DND-41 (cell line): Measurements from ENCODE around the gene GORASP1.
A peak's percentile ranks its signal among the peaks of the same experiment; 100 is the strongest.

ENCODE experiments used
- ATAC-seq: fragments of 200-7000 bp; cut with Tn5 transposase; 3 replicates; pipeline ENCODE4 v1.9.1; 2021; ENCODE audit warnings: low read depth; ENCODE audit not compliant: insufficient read depth
- DNase-seq: peaks from one replicate; pipeline ENCODE4 v3.0.0-alpha.2; 2020
- H2AFZ ChIP-seq: 2 replicates; pipeline ENCODE4 v1.6.0; 2012; ENCODE audit warnings: low read depth, low read length
- H3K27ac ChIP-seq: 2 replicates; pipeline ENCODE4 v1.5.1; 2012; ENCODE audit warnings: low read length, inconsistent platforms
- H3K27me3 ChIP-seq: fragments of 200-600 bp; sonication (generic); 2 replicates; pipeline ENCODE4 v1.6.0; 2012; ENCODE audit warnings: low read length, mild to moderate bottlenecking, inconsistent platforms; ENCODE audit not compliant: insufficient read depth, poor library complexity
- H3K36me3 ChIP-seq: 2 replicates; pipeline ENCODE4 v1.5.1; 2012; ENCODE audit warnings: low read length, inconsistent platforms; ENCODE audit not compliant: insufficient read depth
- H3K4me1 ChIP-seq: 2 replicates; pipeline ENCODE4 v1.5.1; 2012; ENCODE audit warnings: mild to moderate bottlenecking, low read length; ENCODE audit not compliant: insufficient read depth
- H3K4me2 ChIP-seq: 2 replicates; pipeline ENCODE4 v1.6.0; 2012; ENCODE audit warnings: mild to moderate bottlenecking, moderate library complexity, low read length, inconsistent platforms; ENCODE audit not compliant: insufficient read depth
- H3K4me3 ChIP-seq, 2 experiments: fragments of 200-600 bp in 1 of 2; shearing (Covaris generic) in 1 of 2; 2 replicates each; pipeline ENCODE4 v1.5.1; 2012 to 2016; ENCODE audit warnings: inconsistent platforms in 2 of 2, low read length in 2 of 2, mild to moderate bottlenecking in 2 of 2, low read depth in 1 of 2, moderate library complexity in 1 of 2
- H3K79me2 ChIP-seq: 2 replicates; pipeline ENCODE4 v1.6.0; 2012; ENCODE audit warnings: low read length, inconsistent platforms; ENCODE audit not compliant: insufficient read depth
- H3K9ac ChIP-seq: 2 replicates; pipeline ENCODE4 v1.6.0; 2012; ENCODE audit warnings: low read depth, mild to moderate bottlenecking, inconsistent platforms, low read length, moderate library complexity
- H3K9me3 ChIP-seq: 2 replicates; pipeline ENCODE4 v1.5.1; 2012; ENCODE audit warnings: low read length, moderate library complexity, mild to moderate bottlenecking, inconsistent platforms; ENCODE audit not compliant: insufficient read depth, severe bottlenecking
- H4K20me1 ChIP-seq: 2 replicates; pipeline ENCODE4 v1.6.0; 2012; ENCODE audit warnings: low read length; ENCODE audit not compliant: insufficient read depth
- EZH2 ChIP-seq: IDR thresholded peaks from 3 replicates; pipeline ENCODE4 v1.6.1; 2012; ENCODE audit warnings: borderline replicate concordance, low read depth, mild to moderate bottlenecking, moderate library complexity, low read length, inconsistent platforms; ENCODE audit not compliant: severe bottlenecking
- TF ChIP-seq, protein P1 (sequence below): IDR thresholded peaks from 2 replicates; pipeline ENCODE4 v1.5.1; 2012; ENCODE audit warnings: borderline replicate concordance, low read length, moderate library complexity, mild to moderate bottlenecking; ENCODE audit not compliant: poor library complexity, severe bottlenecking; ENCODE audit errors: extremely low read depth

Gene GORASP1

DNA sequence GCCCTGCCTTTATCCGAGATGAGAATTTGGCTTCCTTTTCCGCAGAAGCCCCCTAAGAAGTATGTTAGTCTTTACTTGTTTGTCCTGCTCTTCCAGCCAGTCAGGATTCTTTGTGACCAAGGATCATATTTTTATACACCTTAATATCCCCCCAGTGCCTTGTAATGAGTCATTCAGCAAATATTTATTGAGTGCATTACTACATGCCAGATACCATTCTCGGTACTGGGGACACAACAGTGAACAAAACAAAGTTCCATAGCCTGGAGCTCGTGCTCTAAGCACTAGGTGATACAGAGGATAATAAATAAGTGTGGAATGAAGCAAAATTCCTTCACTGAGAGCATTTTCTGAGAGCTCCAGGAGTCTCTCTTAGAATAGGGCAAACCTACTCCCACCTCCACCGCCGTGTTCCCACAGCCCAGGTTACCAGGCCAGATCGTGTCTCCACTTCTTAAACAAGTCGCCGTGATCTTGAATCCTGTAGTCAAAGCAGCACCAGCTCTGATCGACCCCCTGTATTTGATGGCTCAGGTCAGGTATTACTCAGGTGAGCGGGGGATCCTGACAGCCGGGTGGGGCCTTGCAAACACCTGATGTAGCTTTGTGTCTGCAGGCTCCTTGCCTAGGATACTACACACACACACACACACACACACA lies 18.5 kb upstream of the GORASP1 start:
- H3K4me1 ChIP-seq: 0 out of 2 replicates have a peak, but pooled peaks cover 7% of the 10 kb centered on the region
- no peak overlapping the region for H3K4me2 ChIP-seq
- no peak overlapping the region for H3K9ac ChIP-seq
- H3K4me3 ChIP-seq: no peak overlapping the region
- ATAC-seq (no peak), DNase-seq (no peak)
- no peaks in the 10 kb centered on the region for H4K20me1 ChIP-seq
- H3K36me3 ChIP-seq: no peaks in the 10 kb centered on the region
- no peaks in the 10 kb centered on the region for H3K79me2 ChIP-seq
- H3K27me3 ChIP-seq: no peaks in the 10 kb centered on the region
- H3K27ac ChIP-seq: no peak overlapping the region
- TF ChIP-seq, protein P1, sequence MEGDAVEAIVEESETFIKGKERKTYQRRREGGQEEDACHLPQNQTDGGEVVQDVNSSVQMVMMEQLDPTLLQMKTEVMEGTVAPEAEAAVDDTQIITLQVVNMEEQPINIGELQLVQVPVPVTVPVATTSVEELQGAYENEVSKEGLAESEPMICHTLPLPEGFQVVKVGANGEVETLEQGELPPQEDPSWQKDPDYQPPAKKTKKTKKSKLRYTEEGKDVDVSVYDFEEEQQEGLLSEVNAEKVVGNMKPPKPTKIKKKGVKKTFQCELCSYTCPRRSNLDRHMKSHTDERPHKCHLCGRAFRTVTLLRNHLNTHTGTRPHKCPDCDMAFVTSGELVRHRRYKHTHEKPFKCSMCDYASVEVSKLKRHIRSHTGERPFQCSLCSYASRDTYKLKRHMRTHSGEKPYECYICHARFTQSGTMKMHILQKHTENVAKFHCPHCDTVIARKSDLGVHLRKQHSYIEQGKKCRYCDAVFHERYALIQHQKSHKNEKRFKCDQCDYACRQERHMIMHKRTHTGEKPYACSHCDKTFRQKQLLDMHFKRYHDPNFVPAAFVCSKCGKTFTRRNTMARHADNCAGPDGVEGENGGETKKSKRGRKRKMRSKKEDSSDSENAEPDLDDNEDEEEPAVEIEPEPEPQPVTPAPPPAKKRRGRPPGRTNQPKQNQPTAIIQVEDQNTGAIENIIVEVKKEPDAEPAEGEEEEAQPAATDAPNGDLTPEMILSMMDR: no peak
- no peak for TF ChIP-seq EZH2
- H2AFZ ChIP-seq: no peak overlapping the region
- H3K9me3 ChIP-seq: no peaks in the 10 kb centered on the region

DNA sequence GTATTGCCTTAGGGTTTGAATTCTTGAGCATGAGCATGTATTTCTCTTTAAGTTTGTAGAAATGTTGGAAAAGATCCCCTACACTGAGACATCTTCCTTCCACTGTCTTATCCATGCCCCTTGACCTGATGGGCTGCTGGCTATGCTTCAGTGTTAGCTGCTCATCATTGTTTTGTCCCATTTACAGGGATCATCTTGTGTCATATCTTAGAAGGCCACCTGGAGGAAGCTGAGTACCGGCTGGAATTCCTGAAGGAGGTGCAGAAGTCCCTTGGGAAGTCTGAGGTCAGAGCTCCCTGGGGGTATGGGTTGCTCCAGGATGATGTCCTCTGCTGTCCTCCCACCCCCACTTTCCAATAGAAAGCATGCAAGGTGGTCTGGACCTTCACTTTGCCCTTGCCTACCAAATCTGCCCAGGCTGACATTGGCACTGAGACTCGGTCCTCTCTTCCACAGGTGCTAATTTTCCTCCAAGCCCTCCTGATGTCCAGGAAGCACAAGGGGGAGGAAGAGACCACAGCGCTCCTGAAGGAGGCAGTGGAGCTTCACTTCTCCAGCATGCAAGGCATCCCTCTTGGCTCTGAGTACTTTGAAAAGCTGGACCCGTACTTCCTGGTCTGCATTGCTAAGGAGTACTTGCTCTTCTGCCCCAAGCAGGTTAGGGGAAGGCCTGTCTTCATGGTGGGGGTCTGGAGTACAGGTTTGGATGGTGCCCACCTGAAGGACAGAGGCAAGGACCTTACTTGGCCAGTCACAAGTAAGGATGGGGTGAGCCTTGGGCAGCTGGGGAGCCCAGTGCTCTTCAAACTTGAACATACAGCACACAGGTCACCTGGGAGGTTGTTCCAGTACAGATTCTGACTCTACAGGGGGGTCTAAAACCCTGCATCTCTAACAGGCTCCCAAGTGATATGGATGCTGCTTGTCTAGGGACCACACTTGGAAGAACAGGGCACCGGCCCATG lies 17.7 kb upstream of the GORASP1 start:
- no peaks in the 10 kb centered on the region for H3K9me3 ChIP-seq
- no peak overlapping the region for H3K27ac ChIP-seq
- H3K4me2 ChIP-seq: no peak overlapping the region
- H3K27me3 ChIP-seq: no peaks in the 10 kb centered on the region
- ATAC-seq (no peak), DNase-seq (no peak)
- H3K4me3 ChIP-seq: no peak overlapping the region
- no peak overlapping the region for H3K9ac ChIP-seq
- no peaks in the 10 kb centered on the region for H4K20me1 ChIP-seq
- TF ChIP-seq, protein P1: peak; percentile 22
- TF ChIP-seq EZH2: no peak
- no peaks in the 10 kb centered on the region for H3K79me2 ChIP-seq
- H3K36me3 ChIP-seq: no peaks in the 10 kb centered on the region
- no peak overlapping the region for H2AFZ ChIP-seq
- H3K4me1 ChIP-seq: 0 out of 2 replicates have a peak, but pooled peaks cover 7% of the 10 kb centered on the region

DNA sequence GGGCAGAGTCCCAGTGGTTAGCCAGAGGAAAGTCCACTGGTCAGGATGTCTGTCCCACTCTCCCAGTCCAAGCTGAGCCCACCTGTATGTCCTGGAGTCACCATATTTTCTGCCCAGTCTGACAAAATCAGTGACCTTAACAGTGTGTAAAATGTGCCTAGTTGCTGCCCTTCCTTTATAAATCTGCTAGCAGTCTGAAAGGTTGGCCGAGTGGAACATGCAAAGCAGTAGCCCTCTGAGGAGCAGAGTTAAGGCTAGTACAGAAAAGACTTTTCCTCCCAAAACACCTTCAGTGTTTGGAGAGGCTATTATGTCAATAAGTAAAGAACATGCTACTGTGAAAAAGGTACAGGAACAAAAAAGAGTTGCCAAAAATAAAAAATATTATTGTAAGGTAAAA lies 15.4 kb upstream of the GORASP1 start:
- H3K4me1 ChIP-seq: 0 out of 2 replicates have a peak, but pooled peaks cover 4% of the 10 kb centered on the region
- H3K27ac ChIP-seq: no peak overlapping the region
- no peak overlapping the region for H2AFZ ChIP-seq
- no peak overlapping the region for H3K4me3 ChIP-seq
- no peak for TF ChIP-seq EZH2
- TF ChIP-seq, protein P1: no peak
- H3K27me3 ChIP-seq: no peaks in the 10 kb centered on the region
- H4K20me1 ChIP-seq: no peaks in the 10 kb centered on the region
- H3K79me2 ChIP-seq: no peaks in the 10 kb centered on the region
- H3K9ac ChIP-seq: no peak overlapping the region
- H3K9me3 ChIP-seq: no peaks in the 10 kb centered on the region
- no peak for ATAC-seq
- no peak overlapping the region for H3K4me2 ChIP-seq
- H3K36me3 ChIP-seq: no peaks in the 10 kb centered on the region
- DNase-seq: no peak
